HT-29 (cell line): Measurements from ENCODE around the gene TSTD1. TPM values are rescaled to one million over a fixed set of nuclear protein-coding genes. Genes with fewer than 3 reads are reported as not detected.
A peak's percentile ranks its signal among the peaks of the same experiment; 100 is the strongest.

Experiments used
- DNase-seq: peaks from one replicate; pipeline ENCODE4 v3.0.0-alpha.2; 2015; ENCODE audit warnings: low spot score
- total RNA-seq: library from RNA; depleted of rRNA; stranded (reverse); fragments of >200 nt; shearing (Covaris generic); gene quantifications from 2 replicates; pipeline ENCODE4 v1.2.3, GENCODE V29; 2014; rRNA removed

TSTD1 gene, protein sequence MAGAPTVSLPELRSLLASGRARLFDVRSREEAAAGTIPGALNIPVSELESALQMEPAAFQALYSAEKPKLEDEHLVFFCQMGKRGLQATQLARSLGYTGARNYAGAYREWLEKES
- 121 and 139 TPM in 2 replicates for total RNA-seq

DNA sequence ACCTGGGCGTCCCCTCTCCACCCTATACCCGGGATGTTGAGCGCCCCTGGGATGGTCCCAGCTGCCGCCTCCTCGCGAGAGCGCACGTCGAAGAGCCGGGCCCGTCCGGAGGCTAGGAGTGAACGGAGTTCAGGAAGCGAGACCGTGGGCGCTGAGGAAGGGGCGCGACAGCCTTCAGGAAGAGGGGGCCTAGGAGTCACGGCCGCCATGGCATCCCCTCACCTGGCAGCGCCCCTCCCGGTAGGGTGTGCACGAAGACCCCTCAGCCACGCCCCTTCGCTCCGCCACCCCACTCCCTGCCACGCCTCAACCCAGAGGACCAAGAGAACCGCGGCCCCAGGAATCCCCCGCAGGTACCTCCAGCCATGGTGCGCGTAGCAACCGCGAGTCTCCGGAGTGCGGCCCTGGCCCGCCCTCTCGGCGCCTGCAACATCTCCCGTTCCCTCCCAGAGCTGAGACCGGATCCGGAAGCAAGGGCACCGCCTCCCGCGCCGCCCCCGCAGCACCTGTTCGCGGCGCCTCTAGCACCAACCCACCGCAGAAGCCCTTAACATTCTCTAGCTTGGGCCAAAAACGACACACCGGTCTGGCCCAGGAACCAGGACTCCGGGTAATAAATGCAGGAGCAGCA is at the start of gene TSTD1:
TSS of gene TSTD1 (minus strand) at position 442 of the 631 bp plus-strand sequence. CDS start at position 367, 75 bp downstream.
- peak; percentile 79 for DNase-seq

DNA sequence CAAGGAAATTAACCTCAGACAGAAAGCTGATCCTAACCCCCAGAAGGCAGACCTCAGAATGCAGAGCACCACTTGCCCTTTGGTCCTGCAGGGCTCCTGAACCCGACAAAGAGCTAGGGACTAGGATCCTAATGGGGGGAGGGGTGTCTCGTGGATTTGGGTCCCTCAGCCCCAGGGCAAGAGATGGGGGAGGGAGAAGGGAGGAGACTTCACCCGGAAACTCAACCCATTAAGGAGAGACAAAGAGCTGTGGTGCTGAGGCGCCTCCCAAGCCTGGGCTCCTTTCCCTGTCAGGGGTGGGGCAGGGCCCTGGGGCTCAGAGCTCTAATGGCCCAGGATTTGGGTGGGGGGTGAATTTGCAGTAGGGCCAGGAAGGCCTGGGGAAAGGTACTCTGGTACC is 47.7 kb upstream of the TSTD1 start:
- peak; percentile 39 for DNase-seq

DNA sequence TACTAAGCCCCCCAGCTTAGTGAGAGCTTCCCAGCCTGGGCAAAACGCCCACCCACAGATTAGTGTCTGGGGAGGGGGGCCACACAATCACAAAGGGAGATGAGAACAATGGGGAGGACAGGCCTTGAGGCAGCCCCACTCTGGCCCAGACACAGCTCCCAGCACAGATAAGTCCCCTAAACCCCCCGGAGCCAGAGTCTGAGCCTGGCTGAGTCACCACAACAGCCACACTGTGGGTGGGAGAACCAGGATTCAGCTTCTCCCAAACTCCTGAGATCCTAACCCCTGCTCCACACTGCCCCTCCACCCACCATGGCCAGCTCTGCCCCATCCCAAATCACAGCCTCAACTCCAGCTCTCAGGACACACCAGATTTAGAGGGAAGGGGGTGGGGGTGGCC is 46.4 kb upstream of the TSTD1 start:
- DNase-seq, result no peak

DNA sequence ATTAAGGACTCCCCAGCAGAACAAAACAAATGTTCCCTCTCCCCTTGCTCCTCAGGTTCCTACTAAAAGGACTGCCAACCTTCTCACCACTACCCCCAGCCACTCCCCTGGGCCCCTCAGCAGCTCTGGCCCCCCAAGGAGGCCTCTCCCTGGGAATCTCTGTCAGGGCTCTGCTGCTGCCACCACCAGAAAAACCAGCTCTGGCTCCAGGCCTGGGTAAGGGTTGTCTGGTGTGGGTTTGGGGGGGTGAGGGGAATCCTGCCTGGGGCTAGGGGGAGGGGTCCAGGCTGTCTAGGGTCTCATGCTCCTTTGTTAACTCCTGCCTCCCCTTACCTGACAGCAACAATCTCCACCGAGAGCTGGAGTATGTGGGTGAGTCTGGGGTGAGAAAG is 45.8 kb upstream of the TSTD1 start:
- no peak for DNase-seq

DNA sequence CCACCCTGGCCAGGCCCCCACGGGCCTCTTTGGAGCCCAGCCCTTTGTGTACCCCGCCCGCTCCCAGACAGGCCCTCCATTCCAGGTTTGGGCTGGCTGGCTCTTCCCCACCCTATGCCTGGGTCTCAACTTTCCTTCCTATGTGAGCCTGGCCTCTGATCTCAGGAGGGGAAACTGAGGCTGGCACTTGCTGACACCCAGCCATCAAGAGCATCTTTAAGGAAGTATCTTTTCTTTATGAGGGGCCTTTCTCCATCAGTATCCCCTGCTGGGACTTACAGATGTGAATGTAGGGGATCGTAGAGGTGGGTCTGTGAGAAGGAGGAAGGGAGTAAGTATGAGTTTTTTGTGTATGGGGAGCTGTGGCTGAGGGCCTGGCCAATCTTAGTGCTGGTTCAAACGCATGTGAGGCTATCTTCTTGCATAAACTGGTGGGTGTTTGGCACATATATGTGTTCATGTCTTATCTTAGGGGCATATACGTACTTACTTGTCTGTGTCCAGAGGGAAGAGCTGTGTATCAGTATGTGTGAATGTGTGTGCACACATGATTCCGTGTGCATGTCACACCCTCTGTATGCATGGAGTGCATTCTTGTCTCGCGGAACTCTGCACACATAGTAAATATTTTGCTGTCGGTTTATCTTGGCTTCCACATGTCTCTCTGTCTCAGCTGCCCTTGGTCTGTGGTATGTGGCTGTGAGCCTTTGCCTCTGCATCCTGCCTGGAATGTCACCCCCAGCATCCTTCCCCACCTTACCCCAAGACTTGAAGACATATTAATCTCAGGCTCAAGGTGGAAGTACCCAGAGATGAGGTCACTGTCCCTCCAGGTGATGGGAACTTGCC is 45.2 kb upstream of the TSTD1 start:
- DNase-seq, result peak; percentile 37

DNA sequence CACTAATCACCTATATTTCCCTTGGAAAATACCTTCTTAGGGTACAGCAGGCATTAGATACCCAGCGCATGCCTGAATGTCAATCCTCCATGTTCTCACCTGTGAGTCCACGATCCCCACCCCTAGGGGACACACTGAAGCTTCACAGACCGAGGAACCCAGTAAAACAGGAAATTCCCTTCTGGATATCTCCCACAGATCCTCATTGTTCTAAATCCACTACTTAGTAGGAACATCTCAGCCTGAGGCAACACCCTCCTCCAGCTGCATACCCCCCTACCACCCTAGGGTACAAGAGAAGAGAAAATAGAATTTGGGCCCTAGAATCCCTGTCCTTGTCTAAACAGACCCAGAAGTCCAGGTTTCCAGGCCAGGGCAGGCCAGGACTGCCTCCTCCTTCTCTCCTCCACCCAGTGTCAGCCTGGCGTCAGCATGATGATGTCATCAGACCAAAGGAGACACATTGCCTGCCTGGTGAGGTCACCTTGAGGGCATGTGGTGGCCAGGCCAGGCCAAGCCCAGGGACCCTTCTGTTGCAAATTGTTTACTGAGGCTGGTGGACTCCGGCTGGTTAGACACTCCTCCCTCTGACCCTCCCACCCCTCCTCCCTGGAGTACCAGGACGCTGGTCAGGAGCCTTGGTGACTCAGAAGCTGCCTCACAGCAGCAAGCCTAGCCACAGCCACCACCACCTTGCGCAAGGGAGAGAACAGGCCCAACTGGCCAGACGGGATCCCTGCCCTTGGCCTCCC is 44.4 kb upstream of the TSTD1 start:
- peak; percentile 96 for DNase-seq

DNA sequence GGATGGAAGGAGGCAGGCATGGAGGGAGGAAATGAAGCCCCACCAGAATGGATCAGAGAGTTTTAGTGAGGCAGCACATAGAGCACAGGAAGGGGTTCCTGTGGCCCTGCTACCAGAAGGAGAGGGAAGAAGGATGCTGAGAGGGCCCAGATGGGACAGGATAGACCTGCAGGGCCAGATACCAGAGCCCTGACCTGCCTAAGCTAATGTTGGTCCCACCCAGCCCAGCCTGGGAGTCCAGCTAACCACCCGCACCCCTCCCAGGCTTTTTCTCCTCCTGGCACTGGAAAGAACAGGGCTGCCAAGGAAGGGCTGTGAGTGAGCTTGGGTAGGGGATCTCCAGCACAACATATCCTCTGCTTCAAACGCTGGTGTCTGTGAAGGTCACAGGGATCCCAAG is 43.7 kb upstream of the TSTD1 start:
- peak; percentile 40 for DNase-seq

DNA sequence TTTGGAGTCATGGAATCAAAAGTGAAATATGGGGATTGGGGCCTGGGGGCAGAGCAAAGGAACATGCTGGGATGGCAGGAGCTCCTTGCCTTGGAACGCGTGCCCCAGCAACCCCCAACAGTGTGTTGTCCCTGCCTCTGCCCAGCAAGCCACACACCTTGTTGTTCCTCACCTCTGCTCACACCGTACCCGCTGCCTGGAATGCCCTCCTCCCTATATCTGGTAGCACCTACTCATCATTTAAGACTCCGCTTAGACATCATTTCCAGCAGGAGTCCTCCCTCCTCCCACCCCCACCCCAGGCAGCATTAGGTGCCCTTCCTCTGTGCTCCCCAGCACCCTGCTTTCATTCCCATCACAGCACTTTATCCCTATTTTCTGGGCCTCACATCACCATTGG is 42.8 kb upstream of the TSTD1 start:
- DNase-seq, result no peak

DNA sequence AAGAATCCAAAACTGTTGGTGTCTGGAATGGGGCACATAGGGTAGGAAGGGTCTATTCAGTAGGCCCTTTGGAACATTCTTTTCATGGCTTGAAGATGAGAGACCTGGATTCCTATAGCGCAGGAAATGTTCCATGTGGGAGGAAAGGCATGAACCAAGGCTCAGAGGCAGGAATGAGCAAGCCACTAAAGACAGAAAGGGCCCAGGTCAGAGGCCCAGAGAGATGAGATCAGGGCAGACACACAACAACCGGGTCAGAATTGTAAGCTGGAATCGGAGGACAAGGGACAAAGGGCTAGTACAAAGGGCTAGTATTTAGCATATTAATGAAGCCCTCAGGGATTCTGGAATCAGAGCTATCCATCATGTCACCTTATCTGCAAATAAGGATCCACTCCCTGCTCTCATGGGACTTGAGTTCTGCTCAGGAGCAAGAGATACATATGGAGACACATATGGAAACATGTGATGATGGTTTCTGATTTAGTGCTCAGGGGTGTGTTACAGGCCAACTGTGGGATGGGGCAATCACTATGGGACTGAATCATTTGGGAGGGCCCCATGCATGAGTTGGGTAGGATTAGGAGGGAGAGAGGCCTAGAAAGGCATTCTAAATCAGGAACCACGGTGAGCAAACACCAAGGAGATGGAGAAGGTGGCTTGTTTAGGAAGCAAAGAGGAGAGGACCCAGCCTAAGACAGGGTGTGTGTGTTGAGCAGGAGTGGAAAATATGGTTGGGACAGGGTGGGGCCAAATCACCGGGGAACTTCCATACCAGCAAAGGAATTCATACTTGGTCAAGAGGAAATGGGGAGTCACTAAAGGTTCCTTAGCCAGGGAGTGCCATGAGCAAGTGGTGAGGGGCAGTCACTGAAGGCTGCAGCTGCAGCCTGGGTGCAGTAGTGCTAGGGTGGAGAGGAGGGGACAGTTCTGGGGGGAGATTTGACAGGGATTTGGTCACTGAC is 42.0 kb upstream of the TSTD1 start:
- no peak for DNase-seq

DNA sequence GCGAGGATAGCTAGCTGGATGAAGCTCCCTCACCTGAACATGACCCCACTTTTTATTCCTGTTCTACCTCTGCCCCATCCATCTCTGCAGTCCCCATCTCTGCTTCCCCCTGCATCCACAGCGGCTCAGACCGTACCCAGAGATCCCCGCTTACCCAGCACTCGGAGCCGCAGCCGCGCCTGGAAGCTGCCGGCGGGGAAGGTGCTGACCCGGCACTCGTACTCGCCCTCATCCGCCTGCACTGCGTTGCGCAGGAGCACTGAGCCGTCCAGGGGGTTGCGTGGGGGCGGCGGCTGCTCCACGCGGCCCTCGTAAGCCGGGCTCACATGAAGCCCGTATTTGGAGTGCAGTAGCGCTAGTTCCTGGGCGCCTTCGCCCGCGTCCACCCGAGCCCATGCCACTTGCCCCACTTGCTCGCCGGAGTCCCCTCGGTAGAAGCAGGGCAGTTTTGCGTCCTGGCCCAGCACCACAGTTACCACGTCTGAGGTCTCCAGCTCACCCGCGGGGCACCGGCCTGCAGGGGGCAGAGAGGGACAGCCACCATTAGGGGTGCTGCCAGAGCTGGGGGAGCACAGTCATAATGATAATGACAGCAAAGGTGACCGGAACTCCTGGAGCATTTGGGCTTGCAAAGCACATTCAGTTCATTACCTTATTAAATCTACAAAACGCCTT is 40.8 kb upstream of the TSTD1 start:
- DNase-seq, result no peak

DNA sequence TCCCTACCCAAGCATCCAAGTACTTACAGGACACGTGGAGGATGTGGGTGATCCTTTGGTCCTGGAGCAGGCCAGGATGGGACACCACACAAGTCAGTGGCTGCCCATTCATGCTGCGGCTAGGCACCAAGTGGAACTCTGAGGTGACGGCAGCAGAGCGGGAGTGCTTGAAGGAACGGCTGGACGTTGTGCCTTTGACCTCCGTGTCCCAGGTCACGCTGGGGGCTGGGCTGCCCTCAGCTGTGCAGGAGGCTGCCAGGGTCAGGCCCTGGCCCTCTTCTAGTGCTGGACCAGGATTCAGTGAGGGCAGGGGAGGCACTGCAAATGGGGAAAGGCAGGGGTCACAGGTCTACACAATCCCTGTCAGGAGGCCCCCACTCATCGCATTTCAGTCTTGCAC is 38.7 kb upstream of the TSTD1 start:
- no peak for DNase-seq

DNA sequence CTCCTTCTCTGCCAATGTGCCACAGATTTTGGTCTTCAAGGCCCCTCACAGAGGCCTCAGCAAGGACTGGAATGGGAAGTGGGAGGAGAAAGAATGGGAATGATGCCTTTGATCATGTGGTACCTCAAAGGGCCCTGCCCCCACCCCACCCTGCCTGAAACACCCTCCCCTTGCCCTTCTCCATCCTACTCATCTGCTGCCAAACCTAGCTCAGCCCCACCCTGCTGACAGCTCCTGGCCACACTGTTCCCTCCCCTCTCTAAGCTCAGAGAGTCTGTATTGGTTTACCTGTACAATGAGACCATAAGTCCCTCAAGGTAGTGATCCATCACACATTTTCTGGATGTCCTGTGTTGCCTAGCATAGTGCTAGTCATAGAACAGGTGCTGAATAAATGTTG is 37.6 kb upstream of the TSTD1 start:
- DNase-seq, result no peak

DNA sequence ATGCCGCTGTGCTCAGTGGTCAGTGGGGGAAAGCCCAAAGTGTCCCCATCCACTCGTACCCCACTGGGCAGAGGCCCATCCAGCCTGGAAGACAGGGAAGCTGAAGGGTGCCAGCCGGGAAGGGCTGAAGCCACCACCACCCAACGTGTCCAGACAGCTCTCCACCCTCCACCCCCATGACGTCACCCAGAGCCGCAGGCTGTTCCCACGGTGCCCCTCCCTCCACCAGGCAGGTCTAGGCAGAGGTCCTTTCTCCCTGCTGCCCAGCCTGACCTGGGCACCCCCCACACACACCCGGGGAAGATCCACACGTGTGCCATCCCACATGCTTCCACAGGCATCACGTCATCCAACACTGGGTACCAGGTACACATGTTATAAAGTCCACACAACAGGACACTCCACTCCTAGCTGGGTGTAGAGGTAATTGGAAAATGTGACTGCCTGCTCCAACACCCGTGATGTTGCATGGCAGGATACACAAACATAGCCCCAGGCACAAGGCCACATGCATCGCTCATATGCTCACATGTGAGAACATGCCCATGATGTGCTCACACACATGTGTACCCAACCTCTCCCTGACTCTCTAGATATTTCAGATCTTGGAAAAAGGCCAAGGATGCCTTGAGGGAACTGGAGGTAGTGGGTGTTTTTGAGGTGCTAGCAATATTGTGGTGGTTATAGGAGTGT is 36.1 kb upstream of the TSTD1 start:
- no peak for DNase-seq

DNA sequence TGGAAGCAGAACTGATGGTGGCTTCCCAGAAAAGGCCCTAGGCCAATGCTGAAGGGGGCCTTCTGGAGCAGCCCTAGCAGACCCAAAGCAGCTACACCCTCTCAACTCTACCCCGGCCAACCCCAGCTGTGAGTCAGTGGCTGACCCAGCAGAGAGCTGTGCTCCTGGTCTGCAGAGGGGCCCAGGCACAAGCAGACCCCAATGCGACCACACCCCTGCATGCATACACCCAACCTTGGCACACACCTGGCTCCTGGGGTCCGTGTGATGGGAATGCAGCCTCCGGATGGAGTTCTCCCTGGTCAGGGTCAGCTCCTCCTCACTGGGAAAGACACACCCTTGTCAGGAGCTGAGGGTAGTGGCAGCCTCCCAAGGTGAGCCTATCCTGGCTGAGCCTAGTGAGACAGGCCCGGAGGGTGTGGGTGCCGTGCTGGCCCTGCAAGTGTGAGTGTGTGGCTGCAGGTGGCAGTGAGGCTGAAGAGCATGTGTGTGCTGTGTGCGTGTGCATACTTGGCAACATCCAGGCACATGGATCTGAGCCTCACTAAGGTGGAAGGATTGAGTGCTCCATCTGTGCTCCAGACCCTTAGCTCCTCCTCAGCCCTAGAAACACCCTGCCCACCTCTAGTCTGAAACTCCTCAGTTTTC is 34.8 kb upstream of the TSTD1 start:
- no peak for DNase-seq

DNA sequence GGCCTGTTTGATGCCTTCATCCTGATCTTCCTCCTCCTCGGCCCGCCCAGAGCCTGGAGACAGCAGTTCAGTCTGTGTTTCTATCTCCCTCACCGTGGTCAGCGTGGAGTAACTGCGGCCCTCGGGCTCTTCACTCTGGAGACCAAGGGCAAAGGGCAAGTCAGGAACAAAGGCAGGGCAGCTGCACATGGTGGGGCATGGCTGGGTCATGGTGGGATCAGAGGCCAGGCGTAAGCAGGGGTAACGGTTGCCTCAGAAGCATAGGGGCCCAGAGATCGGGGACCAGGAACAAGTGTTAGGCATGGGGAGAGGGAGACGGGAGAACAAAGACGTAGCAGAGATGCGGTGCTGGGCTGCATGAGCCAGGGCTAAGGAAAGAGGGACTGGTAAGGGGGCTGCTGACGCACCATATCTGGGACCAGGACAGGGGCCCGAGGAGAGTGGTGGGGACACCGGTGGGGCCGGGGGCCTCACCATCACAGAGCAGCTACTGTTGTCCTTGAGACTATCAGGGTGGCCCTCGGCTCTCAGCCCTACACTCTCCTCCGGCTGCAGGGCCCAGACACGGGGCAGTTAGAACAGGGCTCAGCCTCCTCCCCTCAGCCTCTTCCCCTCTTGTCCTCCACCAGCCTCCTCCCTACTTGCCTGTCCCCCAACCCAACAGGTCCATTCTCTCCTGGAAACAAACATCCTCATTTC is 34.1 kb upstream of the TSTD1 start:
- no peak for DNase-seq

DNA sequence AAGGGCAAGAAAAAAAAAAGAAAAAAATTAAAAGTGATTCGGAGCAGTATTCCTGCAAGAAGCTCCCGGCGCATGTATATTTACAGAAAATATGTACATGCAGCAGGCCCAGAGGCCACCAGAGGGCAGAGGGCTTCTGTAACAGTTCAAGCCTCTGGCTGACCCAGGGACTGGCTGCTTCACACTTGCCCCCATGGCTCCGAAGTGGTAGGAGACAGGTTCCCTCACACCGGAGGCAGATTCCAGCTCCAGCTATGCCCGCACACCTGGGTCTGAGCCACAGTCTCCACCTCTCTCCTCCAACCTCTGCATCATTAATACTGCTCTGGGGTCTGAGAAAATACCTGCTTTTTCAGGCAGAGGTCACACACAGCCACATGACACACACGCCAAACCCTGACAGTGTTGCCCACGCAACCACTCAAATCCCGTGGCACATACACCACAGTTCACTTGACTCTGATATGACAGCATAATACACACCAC is 33.2 kb upstream of the TSTD1 start:
- peak; percentile 79 for DNase-seq

DNA sequence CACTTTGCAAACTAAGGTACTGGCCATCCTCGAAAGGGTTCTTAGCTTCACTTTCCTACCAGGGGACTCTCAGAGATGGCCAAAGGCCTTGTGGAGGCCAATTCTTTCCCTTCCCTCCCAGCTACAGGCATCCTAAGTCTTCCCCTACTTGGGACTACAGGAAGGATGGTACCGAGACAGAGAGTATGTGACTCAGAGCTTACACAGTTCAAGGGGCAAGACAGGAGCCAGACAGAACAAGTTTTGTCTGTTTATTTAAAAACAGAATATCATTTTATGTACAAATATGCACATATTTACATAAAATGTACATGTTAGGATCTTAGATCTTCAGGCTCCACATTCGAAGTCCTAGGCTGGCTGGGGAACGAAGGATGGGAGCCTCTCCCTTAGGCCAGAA is 32.0 kb upstream of the TSTD1 start:
- DNase-seq, result no peak

DNA sequence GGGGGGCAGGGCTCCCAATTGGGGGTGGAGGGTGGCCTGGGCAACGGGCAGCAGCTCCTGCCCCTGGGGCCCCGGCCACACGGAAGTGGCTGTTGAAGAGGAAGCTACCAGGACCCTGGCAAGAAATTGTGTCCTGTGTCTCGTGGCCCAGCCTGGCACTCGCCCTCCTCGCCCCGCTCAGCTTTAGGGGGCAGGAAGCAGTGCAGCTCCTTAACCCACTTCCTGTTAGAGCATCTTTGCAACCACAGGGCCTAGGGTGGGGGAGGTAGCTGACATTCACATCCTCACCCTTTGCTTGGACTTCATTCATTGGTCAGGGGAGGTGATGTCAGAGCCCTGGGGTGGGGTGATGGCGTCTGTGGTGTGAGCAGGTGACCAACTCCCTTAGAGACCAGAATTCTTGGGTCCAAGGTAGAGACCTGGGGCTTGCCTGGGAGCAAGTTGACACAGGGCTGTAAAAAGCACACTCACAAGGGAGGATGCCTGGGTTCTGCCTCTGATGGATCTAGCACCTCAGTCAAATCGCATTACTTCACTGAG is 31.0 kb upstream of the TSTD1 start, which contains the start of gene ARHGAP30:
TSS of gene ARHGAP30 (minus strand) at position 161 of the 540 bp plus-strand sequence. CDS start 267 bp downstream, outside the sequence.
- no peak for DNase-seq
